Measurements from ENCODE around the gene CES2.
"Not testable (repeated sequence)": the region's sequence is repeated elsewhere in the genome, so short reads cannot be mapped to it uniquely, and the experiment has no call there.

CES2 gene

GRCh38 chr16:66895689-66895979 lies 39.7 kb upstream of the CES2 start:
- peaks cover 8% of the 10 kb centered on the region; the same call in 1 of the 2 replicates for H3K36me3 ChIP-seq (ENCODE audit: insufficient read depth, low read depth, low read length)
- H3K4me1 ChIP-seq (ENCODE audit: insufficient read depth, low read length), result peaks cover 4% of the 10 kb centered on the region; the same call in 1 of the 2 replicates
- no peak overlapping the region for H3K27ac ChIP-seq (ENCODE audit: low read length)
- no peaks in the 10 kb centered on the region for H3K9me3 ChIP-seq (ENCODE audit: insufficient read depth, low read depth, low read length)
- H3K9ac ChIP-seq (ENCODE audit: low read depth, low read length), result no peak overlapping the region
- no peaks in the 10 kb centered on the region for H3K27me3 ChIP-seq (ENCODE audit: insufficient read depth, low read length)
- H3K4me3 ChIP-seq (ENCODE audit: low read length), result no peak overlapping the region

GRCh38 chr16:66895999-66896398 lies 39.3 kb upstream of the CES2 start:
- peaks cover 4% of the 10 kb centered on the region; the same call in 1 of the 2 replicates for H3K4me1 ChIP-seq (ENCODE audit: insufficient read depth, low read length)
- H3K36me3 ChIP-seq (ENCODE audit: insufficient read depth, low read depth, low read length), result peaks cover 5% of the 10 kb centered on the region; the same call in 1 of the 2 replicates
- H3K9ac ChIP-seq (ENCODE audit: low read depth, low read length), result no peak overlapping the region
- H3K27ac ChIP-seq (ENCODE audit: low read length), result no peak overlapping the region
- H3K27me3 ChIP-seq (ENCODE audit: insufficient read depth, low read length), result no peaks in the 10 kb centered on the region
- H3K9me3 ChIP-seq (ENCODE audit: insufficient read depth, low read depth, low read length), result no peaks in the 10 kb centered on the region
- H3K4me3 ChIP-seq (ENCODE audit: low read length), result no peak overlapping the region

GRCh38 chr16:66896682-66897081 lies 38.6 kb upstream of the CES2 start:
- H3K27me3 ChIP-seq (ENCODE audit: insufficient read depth, low read length); H3K36me3 ChIP-seq (ENCODE audit: insufficient read depth, low read depth, low read length); H3K27ac ChIP-seq (ENCODE audit: low read length); H3K4me3 ChIP-seq (ENCODE audit: low read length); H3K4me1 ChIP-seq (ENCODE audit: insufficient read depth, low read length); H3K9me3 ChIP-seq (ENCODE audit: insufficient read depth, low read depth, low read length); H3K9ac ChIP-seq (ENCODE audit: low read depth, low read length): not testable (repeated sequence)

GRCh38 chr16:66898207-66898606 lies 37.1 kb upstream of the CES2 start:
- peaks cover 4% of the 10 kb centered on the region; the same call in 1 of the 2 replicates for H3K4me1 ChIP-seq (ENCODE audit: insufficient read depth, low read length)
- H3K27me3 ChIP-seq (ENCODE audit: insufficient read depth, low read length), result no peaks in the 10 kb centered on the region
- H3K9me3 ChIP-seq (ENCODE audit: insufficient read depth, low read depth, low read length), result no peaks in the 10 kb centered on the region
- no peaks in the 10 kb centered on the region for H3K36me3 ChIP-seq (ENCODE audit: insufficient read depth, low read depth, low read length)
- H3K9ac ChIP-seq (ENCODE audit: low read depth, low read length), result no peak overlapping the region
- H3K4me3 ChIP-seq (ENCODE audit: low read length), result no peak overlapping the region
- H3K27ac ChIP-seq (ENCODE audit: low read length), result no peak overlapping the region

- Histone ChIP-seq H3K36me3 (ENCODE audit: insufficient read depth, low read depth, low read length) (no peaks in the 10 kb centered on the region), H3K27ac (ENCODE audit: low read length) (no peak overlapping the region), H3K4me1 (ENCODE audit: insufficient read depth, low read length) (peaks cover 4% of the 10 kb centered on the region; the same call in 1 of the 2 replicates), H3K9ac (ENCODE audit: low read depth, low read length) (no peak overlapping the region), H3K9me3 (ENCODE audit: insufficient read depth, low read depth, low read length) (no peaks in the 10 kb centered on the region), H3K4me3 (ENCODE audit: low read length) (no peak overlapping the region), H3K27me3 (ENCODE audit: insufficient read depth, low read length) (no peaks in the 10 kb centered on the region)
These were observed 36.4 kb upstream of the CES2 start for GRCh38 chr16:66898933-66899309.

GRCh38 chr16:66899310-66899944 lies 35.9 kb upstream of the CES2 start:
- H3K9me3 ChIP-seq (ENCODE audit: insufficient read depth, low read depth, low read length), result no peaks in the 10 kb centered on the region
- H3K9ac ChIP-seq (ENCODE audit: low read depth, low read length), result no peak overlapping the region
- H3K36me3 ChIP-seq (ENCODE audit: insufficient read depth, low read depth, low read length), result no peaks in the 10 kb centered on the region
- no peak overlapping the region for H3K4me3 ChIP-seq (ENCODE audit: low read length)
- H3K27me3 ChIP-seq (ENCODE audit: insufficient read depth, low read length), result no peaks in the 10 kb centered on the region
- H3K27ac ChIP-seq (ENCODE audit: low read length), result no peak overlapping the region
- peaks cover 4% of the 10 kb centered on the region; the same call in 1 of the 2 replicates for H3K4me1 ChIP-seq (ENCODE audit: insufficient read depth, low read length)

GRCh38 chr16:66899945-66900710 lies 35.2 kb upstream of the CES2 start:
- Histone ChIP-seq H3K4me3 (ENCODE audit: low read length) (no peak overlapping the region), H3K4me1 (ENCODE audit: insufficient read depth, low read length) (peaks cover 4% of the 10 kb centered on the region; the same call in 1 of the 2 replicates), H3K9me3 (ENCODE audit: insufficient read depth, low read depth, low read length) (no peaks in the 10 kb centered on the region), H3K27ac (ENCODE audit: low read length) (no peak overlapping the region), H3K9ac (ENCODE audit: low read depth, low read length) (peak overlapping the region; percentile 30; the same call in 1 of the 2 replicates), H3K36me3 (ENCODE audit: insufficient read depth, low read depth, low read length) (no peaks in the 10 kb centered on the region), H3K27me3 (ENCODE audit: insufficient read depth, low read length) (no peaks in the 10 kb centered on the region)

GRCh38 chr16:66900721-66901441 lies 34.4 kb upstream of the CES2 start:
- no peaks in the 10 kb centered on the region for H3K27me3 ChIP-seq (ENCODE audit: insufficient read depth, low read length)
- H3K4me1 ChIP-seq (ENCODE audit: insufficient read depth, low read length), result peaks cover 4% of the 10 kb centered on the region; the same call in 1 of the 2 replicates
- H3K4me3 ChIP-seq (ENCODE audit: low read length), result no peak overlapping the region
- no peaks in the 10 kb centered on the region for H3K36me3 ChIP-seq (ENCODE audit: insufficient read depth, low read depth, low read length)
- H3K27ac ChIP-seq (ENCODE audit: low read length), result no peak overlapping the region
- H3K9me3 ChIP-seq (ENCODE audit: insufficient read depth, low read depth, low read length), result no peaks in the 10 kb centered on the region
- no peak overlapping the region for H3K9ac ChIP-seq (ENCODE audit: low read depth, low read length)

GRCh38 chr16:66901626-66902025 lies 33.7 kb upstream of the CES2 start:
- H3K4me3 ChIP-seq (ENCODE audit: low read length), result no peak overlapping the region
- H3K9ac ChIP-seq (ENCODE audit: low read depth, low read length), result no peak overlapping the region
- no peaks in the 10 kb centered on the region for H3K36me3 ChIP-seq (ENCODE audit: insufficient read depth, low read depth, low read length)
- H3K27me3 ChIP-seq (ENCODE audit: insufficient read depth, low read length), result no peaks in the 10 kb centered on the region
- H3K27ac ChIP-seq (ENCODE audit: low read length), result no peak overlapping the region
- H3K4me1 ChIP-seq (ENCODE audit: insufficient read depth, low read length), result peaks cover 4% of the 10 kb centered on the region; the same call in 1 of the 2 replicates
- H3K9me3 ChIP-seq (ENCODE audit: insufficient read depth, low read depth, low read length), result no peaks in the 10 kb centered on the region

GRCh38 chr16:66902648-66903543 lies 32.4 kb upstream of the CES2 start:
- H3K9me3 ChIP-seq (ENCODE audit: insufficient read depth, low read depth, low read length), result no peaks in the 10 kb centered on the region
- no peaks in the 10 kb centered on the region for H3K27me3 ChIP-seq (ENCODE audit: insufficient read depth, low read length)
- no peak overlapping the region for H3K9ac ChIP-seq (ENCODE audit: low read depth, low read length)
- no peaks in the 10 kb centered on the region for H3K36me3 ChIP-seq (ENCODE audit: insufficient read depth, low read depth, low read length)
- peaks cover 4% of the 10 kb centered on the region; the same call in 1 of the 2 replicates for H3K4me1 ChIP-seq (ENCODE audit: insufficient read depth, low read length)
- H3K27ac ChIP-seq (ENCODE audit: low read length), result no peak overlapping the region
- H3K4me3 ChIP-seq (ENCODE audit: low read length), result no peak overlapping the region
